HUES64 (cell line): ENCODE data around the gene USH2A. TPM values are rescaled to one million over a fixed set of nuclear protein-coding genes. Genes with fewer than 3 reads are reported as not detected.

Experiments
- H3K27ac ChIP-seq: 2 replicates; pipeline ENCODE4 v1.7.0; 2013; ENCODE audit warnings: low read depth, low read length, inconsistent platforms
- H3K27me3 ChIP-seq: 2 replicates; pipeline ENCODE4 v1.6.1; 2013; ENCODE audit warnings: mild to moderate bottlenecking, low read length; ENCODE audit not compliant: insufficient read depth
- H3K36me3 ChIP-seq: 2 replicates; pipeline ENCODE4 v1.6.1; 2013; ENCODE audit warnings: mild to moderate bottlenecking, low read length; ENCODE audit not compliant: insufficient read depth
- H3K4me1 ChIP-seq: 2 replicates; pipeline ENCODE4 v1.6.1; 2013; ENCODE audit warnings: mild to moderate bottlenecking, low read length, moderate library complexity; ENCODE audit not compliant: insufficient read depth
- H3K4me3 ChIP-seq: 2 replicates; pipeline ENCODE4 v1.5.1; 2013; ENCODE audit warnings: mild to moderate bottlenecking, low read length, moderate library complexity
- H3K9ac ChIP-seq: 2 replicates; pipeline ENCODE4 v1.6.1; 2013; ENCODE audit warnings: mild to moderate bottlenecking, low read depth, low read length
- H3K9me3 ChIP-seq: 2 replicates; pipeline ENCODE4 v1.6.1; 2013; ENCODE audit warnings: low read depth, low read length; ENCODE audit not compliant: insufficient read depth
- WGBS: fragments of 150-250, 120-280 bp; methylation state at CpG from one replicate; pipeline ENCODE4 v1.1.7; 2013; ENCODE audit warnings: missing lambda C conversion rate; 5-methylcytosine and 5-hydroxymethylcytosine counted together
- polyA plus RNA-seq, 2 experiments: library from polyadenylated mRNA; stranded (reverse); fragments of 50-300 nt; gene quantifications; one replicate each; pipeline ENCODE4 v1.2.3, GENCODE V29; 2013

Gene USH2A
- polyA plus RNA-seq (2013, experiment 1 of 2): 0.05 TPM
- polyA plus RNA-seq (2013, experiment 2 of 2): 0.38 TPM

- H3K9me3 ChIP-seq: no peaks in the 10 kb centered on the region
- no peak within 1 kb of the TSS for H3K4me3 ChIP-seq
- WGBS: 90% methylated on average over 5 of the region's 5 CpGs
Observed at GRCh38 chr1:216422821-216423520, at the start of gene USH2A. USH2A (minus strand) TSS chr1:216423448; CDS start chr1:216422336, 1,112 bp downstream.

GRCh38 chr1:216466162-216466801 is 43.0 kb upstream of the USH2A start:
- Histone ChIP-seq H3K9ac (no peak overlapping the region), H3K36me3 (no peaks in the 10 kb centered on the region), H3K4me1 (peaks cover 9% of the 10 kb centered on the region; the same call in 1 of the 2 replicates), H3K4me3 (no peak overlapping the region), H3K27ac (no peak overlapping the region), H3K9me3 (no peaks in the 10 kb centered on the region), H3K27me3 (no peaks in the 10 kb centered on the region)
- 93% methylated on average over 1 of the region's 3 CpGs for WGBS

More at GRCh38 chr1:216422821-216423520, at the start of gene USH2A:
- H3K27ac ChIP-seq: no peak within 1 kb of the TSS
- no peak within 1 kb of the TSS for H3K9ac ChIP-seq
- no peaks in the 10 kb centered on the region for H3K27me3 ChIP-seq
- no peaks in the 10 kb centered on the region for H3K36me3 ChIP-seq
- H3K4me1 ChIP-seq: no peaks in the 10 kb centered on the region

- Histone ChIP-seq H3K27ac (no peak overlapping the region), H3K9ac (no peak overlapping the region), H3K27me3 (no peaks in the 10 kb centered on the region), H3K9me3 (no peaks in the 10 kb centered on the region), H3K36me3 (no peaks in the 10 kb centered on the region), H3K4me3 (no peak overlapping the region), H3K4me1 (peaks cover 10% of the 10 kb centered on the region; the same call in 1 of the 2 replicates)
- WGBS: 100% methylated on average over 1 of the region's 1 CpG
Observed at GRCh38 chr1:216464489-216464888, 41.2 kb upstream of the USH2A start.

GRCh38 chr1:216462066-216462775 is 39.0 kb upstream of the USH2A start:
- Histone ChIP-seq H3K27ac (no peak overlapping the region), H3K9ac (no peak overlapping the region), H3K4me1 (peaks cover 14% of the 10 kb centered on the region; the same call in 1 of the 2 replicates), H3K36me3 (no peaks in the 10 kb centered on the region), H3K9me3 (no peaks in the 10 kb centered on the region), H3K4me3 (no peak overlapping the region), H3K27me3 (no peaks in the 10 kb centered on the region)
- 82% methylated on average over 2 of the region's 3 CpGs for WGBS

- H3K9ac ChIP-seq: no peak overlapping the region
- H3K27ac ChIP-seq: no peak overlapping the region
- no peaks in the 10 kb centered on the region for H3K9me3 ChIP-seq
- H3K4me3 ChIP-seq: no peak overlapping the region
- peaks cover 22% of the 10 kb centered on the region; the same call in 1 of the 2 replicates for H3K4me1 ChIP-seq
- H3K36me3 ChIP-seq: no peaks in the 10 kb centered on the region
- no peaks in the 10 kb centered on the region for H3K27me3 ChIP-seq
Observed at GRCh38 chr1:216461466-216461865, 38.2 kb upstream of the USH2A start.

GRCh38 chr1:216459651-216460207 is 36.5 kb upstream of the USH2A start:
- H3K9me3 ChIP-seq: no peaks in the 10 kb centered on the region
- peaks cover 22% of the 10 kb centered on the region; the same call in 1 of the 2 replicates for H3K4me1 ChIP-seq
- no peak overlapping the region for H3K27ac ChIP-seq
- no peak overlapping the region for H3K9ac ChIP-seq
- WGBS: 93% methylated on average over 3 of the region's 3 CpGs
- no peaks in the 10 kb centered on the region for H3K36me3 ChIP-seq
- H3K27me3 ChIP-seq: no peaks in the 10 kb centered on the region
- H3K4me3 ChIP-seq: no peak overlapping the region

GRCh38 chr1:216458812-216459211 is 35.6 kb upstream of the USH2A start:
- no peaks in the 10 kb centered on the region for H3K36me3 ChIP-seq
- no peak overlapping the region for H3K4me3 ChIP-seq
- peaks cover 22% of the 10 kb centered on the region; the same call in 1 of the 2 replicates for H3K4me1 ChIP-seq
- H3K27me3 ChIP-seq: no peaks in the 10 kb centered on the region
- H3K27ac ChIP-seq: no peak overlapping the region
- H3K9me3 ChIP-seq: no peaks in the 10 kb centered on the region
- H3K9ac ChIP-seq: no peak overlapping the region

- H3K27me3 ChIP-seq: no peaks in the 10 kb centered on the region
- peaks cover 19% of the 10 kb centered on the region; the same call in 1 of the 2 replicates for H3K4me1 ChIP-seq
- no peak overlapping the region for H3K4me3 ChIP-seq
- H3K27ac ChIP-seq: no peak overlapping the region
- no peaks in the 10 kb centered on the region for H3K9me3 ChIP-seq
- no peaks in the 10 kb centered on the region for H3K36me3 ChIP-seq
- H3K9ac ChIP-seq: no peak overlapping the region
Observed at GRCh38 chr1:216457356-216457755, 34.1 kb upstream of the USH2A start.

GRCh38 chr1:216456682-216457081 is 33.4 kb upstream of the USH2A start:
- H3K9ac ChIP-seq: no peak overlapping the region
- H3K4me1 ChIP-seq: peaks cover 17% of the 10 kb centered on the region; the same call in 1 of the 2 replicates
- no peak overlapping the region for H3K4me3 ChIP-seq
- H3K27ac ChIP-seq: no peak overlapping the region
- H3K9me3 ChIP-seq: no peaks in the 10 kb centered on the region
- WGBS: 65% methylated on average over 3 of the region's 3 CpGs
- no peaks in the 10 kb centered on the region for H3K36me3 ChIP-seq
- H3K27me3 ChIP-seq: no peaks in the 10 kb centered on the region

- 94% methylated on average over 2 of the region's 2 CpGs for WGBS
- no peaks in the 10 kb centered on the region for H3K36me3 ChIP-seq
- no peaks in the 10 kb centered on the region for H3K9me3 ChIP-seq
- H3K27ac ChIP-seq: no peak overlapping the region
- H3K4me1 ChIP-seq: peaks cover 12% of the 10 kb centered on the region; the same call in 1 of the 2 replicates
- no peaks in the 10 kb centered on the region for H3K27me3 ChIP-seq
- H3K4me3 ChIP-seq: no peak overlapping the region
- no peak overlapping the region for H3K9ac ChIP-seq
Observed at GRCh38 chr1:216453777-216454176, 30.5 kb upstream of the USH2A start.

- no peak overlapping the region for H3K27ac ChIP-seq
- 93% methylated on average over 3 of the region's 3 CpGs for WGBS
- no peak overlapping the region for H3K4me3 ChIP-seq
- H3K9ac ChIP-seq: no peak overlapping the region
- H3K9me3 ChIP-seq: no peaks in the 10 kb centered on the region
- H3K36me3 ChIP-seq: no peaks in the 10 kb centered on the region
- no peaks in the 10 kb centered on the region for H3K27me3 ChIP-seq
- no peaks in the 10 kb centered on the region for H3K4me1 ChIP-seq
Observed at GRCh38 chr1:216450227-216450626, 27.0 kb upstream of the USH2A start.
